ENCODE data around the gene HASPIN.

GRCh38 chr17:3773511-3773910, 49.8 kb downstream of the HASPIN start:
- TF ChIP-seq POLR2AphosphoS5 (IDR thresholded peaks at IDR 0.05): no peak
- TF ChIP-seq, protein P1, sequence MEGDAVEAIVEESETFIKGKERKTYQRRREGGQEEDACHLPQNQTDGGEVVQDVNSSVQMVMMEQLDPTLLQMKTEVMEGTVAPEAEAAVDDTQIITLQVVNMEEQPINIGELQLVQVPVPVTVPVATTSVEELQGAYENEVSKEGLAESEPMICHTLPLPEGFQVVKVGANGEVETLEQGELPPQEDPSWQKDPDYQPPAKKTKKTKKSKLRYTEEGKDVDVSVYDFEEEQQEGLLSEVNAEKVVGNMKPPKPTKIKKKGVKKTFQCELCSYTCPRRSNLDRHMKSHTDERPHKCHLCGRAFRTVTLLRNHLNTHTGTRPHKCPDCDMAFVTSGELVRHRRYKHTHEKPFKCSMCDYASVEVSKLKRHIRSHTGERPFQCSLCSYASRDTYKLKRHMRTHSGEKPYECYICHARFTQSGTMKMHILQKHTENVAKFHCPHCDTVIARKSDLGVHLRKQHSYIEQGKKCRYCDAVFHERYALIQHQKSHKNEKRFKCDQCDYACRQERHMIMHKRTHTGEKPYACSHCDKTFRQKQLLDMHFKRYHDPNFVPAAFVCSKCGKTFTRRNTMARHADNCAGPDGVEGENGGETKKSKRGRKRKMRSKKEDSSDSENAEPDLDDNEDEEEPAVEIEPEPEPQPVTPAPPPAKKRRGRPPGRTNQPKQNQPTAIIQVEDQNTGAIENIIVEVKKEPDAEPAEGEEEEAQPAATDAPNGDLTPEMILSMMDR (IDR thresholded peaks at IDR 0.05 in 8 of 11, conservative IDR thresholded peaks at IDR 0.05 in 3 of 11): no peak

Data from spleen (tissue), 7 donors.